NCI-H146 (cell line): ENCODE measurements around the gene TRAF5.
A peak's percentile ranks its signal among the peaks of the same experiment; 100 is the strongest.
"Not testable (repeated sequence)": the region's sequence is repeated elsewhere in the genome, so short reads cannot be mapped to it uniquely, and the experiment has no call there.

Experiments
- DNase-seq: peaks from one replicate; lab custom pipeline; 2025; lab: John Stamatoyannopoulos, UW

TRAF5 gene

DNA sequence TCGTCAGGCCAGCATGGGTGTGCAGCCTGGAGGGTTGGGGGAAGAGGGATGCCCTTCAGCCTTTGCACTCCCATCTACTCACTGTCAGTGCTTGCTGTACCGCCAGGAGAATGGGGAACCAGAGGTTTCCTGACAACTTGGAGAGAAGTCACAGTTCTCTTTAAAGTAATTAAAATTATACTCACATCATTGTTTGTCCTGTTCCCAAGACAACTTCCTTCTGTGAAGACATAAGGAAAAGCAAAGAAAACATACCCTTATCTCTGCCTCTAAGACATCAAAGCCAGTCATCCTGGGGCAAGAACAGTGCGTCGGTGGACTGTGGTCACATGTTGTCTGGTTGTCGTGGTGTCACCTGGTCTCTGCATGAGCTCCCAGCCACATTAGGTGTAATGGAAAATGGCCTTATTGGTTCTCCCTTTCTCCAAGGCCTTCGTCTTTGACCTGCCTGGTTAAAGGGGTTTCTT, 17.6 kb downstream of the TRAF5 start:
- no peak for DNase-seq

DNA sequence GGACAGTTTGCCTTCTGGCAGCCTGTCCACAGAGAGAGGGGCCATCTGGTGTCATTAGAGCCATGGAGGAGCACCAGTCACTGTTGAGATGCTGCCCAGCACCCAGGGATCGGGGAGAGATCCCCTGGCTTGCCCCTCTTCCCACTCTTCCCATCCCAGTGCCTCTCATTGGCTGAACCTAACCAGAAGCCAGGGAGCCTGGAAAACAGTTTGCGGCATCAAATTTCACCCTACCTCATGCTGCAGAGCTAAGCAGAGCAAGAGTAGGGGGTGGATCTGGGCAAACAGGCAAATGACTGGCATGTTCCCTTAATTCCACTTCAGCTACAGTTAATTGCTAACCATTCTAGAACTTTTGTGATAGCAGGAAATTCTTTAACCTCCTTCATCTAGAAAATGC, 19.1 kb downstream of the TRAF5 start:
- DNase-seq: peak; percentile 44

- peak; percentile 53 for DNase-seq
These were observed 20.6 kb downstream of the TRAF5 start for GRCh38 chr1:211347077-211347844.

GRCh38 chr1:211348547-211348946, 21.9 kb downstream of the TRAF5 start:
- peak; percentile 38 for DNase-seq

GRCh38 chr1:211349741-211350140, 23.1 kb downstream of the TRAF5 start:
- no peak for DNase-seq

DNA sequence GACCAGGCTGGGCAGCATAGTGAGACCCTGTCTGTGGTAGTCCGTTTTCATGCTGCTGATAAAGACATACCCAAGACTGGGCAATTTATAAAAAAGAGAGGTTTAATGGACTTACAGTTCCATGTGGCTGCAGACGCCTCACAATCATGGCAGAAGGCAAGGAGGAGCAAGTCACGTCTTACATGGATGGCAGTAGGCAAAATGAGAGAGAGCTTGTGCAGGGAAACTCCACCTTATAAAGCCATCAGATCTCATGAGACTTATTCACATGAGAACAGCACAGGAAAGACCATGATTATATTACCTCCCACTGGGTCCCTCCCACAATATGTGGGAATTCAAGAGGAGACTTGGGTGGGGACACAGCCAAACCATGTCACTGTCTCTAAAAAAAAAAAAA, 25.4 kb downstream of the TRAF5 start:
- not testable (repeated sequence) for DNase-seq

DNA sequence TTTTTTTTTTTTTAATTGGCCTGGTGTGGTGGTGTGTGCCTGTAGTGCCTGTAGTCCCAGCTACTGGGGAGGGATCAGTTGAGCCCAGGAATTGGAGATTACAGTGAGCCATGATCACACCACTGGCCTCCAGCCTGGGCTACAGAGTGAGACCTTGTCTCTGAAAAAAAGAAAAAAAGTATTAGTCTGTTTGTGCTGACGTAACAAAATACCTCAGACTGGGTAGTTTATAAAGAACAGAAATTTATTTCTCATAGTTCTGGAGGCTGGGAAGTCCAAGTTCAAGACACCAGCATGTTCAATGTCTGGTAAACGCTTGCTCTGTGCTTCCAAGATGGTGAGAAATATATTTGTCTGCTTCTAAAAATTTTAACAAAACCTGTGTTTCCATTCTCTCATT, 25.8 kb downstream of the TRAF5 start:
- no peak for DNase-seq

- DNase-seq: peak; percentile 56
These were observed 26.4 kb downstream of the TRAF5 start for GRCh38 chr1:211352985-211353515.

DNA sequence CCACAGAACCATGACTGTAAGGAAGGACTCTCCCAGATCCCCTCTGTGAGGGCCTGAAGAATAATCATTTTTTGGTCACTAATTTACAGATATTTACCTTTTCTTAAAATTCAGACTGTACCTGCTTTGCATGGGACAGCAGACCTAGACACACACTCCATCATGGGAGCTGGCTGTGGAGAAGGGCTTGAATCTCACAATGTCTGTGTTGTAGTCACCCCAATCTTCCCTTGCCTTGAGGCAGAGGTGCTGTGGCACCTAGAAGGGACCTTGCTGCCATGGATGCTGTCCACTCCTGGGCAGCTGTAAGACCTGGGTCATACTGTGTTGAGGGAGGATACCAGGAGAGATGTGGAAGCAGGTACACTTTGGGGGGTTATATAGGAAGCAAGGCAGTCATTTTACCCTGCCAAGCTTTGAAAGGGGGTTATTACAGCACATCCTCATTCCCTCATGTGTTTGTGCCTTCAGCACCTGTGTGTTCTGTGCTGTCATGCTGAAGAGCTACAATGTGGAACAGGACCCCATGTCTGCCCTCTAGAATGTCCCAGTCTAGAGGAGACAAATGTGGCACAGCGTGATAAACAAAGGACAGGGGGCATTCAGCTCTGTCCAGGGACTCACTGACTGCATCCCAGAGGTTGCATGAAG, 27.1 kb downstream of the TRAF5 start:
- no peak for DNase-seq

DNA sequence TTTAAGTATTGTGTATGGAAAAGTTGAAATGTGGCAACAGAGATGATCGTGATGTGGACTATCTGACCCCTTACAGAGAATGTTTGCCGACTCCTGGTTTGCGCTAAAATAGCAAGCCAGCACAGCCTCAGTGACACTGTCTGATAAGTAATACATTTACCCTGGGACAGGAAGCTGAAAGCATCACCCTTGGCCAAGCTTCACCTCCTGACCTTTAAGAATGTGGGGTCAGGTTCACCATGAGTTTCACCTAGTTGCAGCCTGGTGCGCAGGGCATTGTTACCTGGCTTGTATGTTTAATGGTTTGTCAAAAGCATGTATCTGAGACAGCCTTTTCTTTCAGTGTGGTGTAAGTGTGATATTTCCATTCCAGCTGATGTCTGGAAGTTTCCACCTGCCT, 29.2 kb downstream of the TRAF5 start:
- no peak for DNase-seq

GRCh38 chr1:211356723-211357407, 30.2 kb downstream of the TRAF5 start:
- DNase-seq: no peak

DNA sequence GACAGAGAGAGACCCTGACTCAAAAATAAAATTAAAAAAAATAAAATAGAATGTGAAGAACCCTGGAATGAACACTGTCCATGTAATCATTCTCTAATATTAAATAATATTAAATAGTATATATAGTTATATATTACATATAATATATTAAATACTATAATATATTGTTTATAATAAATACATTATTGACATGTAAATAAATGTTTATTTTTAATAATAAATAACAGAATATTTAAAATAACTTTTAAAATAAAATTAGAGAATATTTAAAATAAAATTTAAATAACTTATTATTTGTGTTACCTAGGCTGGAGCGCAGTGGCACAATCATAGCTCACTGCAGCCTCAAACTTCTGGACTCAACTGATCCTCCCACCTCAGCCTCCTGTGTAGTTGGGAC, 32.1 kb downstream of the TRAF5 start:
- no peak for DNase-seq

- no peak for DNase-seq
These were observed 33.2 kb downstream of the TRAF5 start for GRCh38 chr1:211359876-211360275.

DNA sequence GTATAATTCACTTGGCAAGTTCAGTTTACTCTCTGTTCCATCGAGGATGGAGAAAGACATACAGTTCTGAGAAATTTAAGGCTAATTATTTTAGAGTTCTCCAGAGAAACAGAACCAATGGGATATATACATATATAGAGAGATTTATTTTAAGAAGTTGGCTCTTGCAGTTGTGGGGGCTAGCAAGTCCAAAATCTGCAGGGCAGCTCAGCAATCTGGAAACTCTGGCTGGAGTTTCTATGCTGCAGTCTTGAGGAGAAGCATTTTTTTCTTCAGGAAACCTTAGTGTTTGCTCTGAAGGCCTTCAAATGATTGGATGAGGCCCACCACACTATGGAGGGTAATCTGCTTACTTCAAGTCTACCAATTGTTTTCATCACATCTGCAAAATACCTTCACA, 34.6 kb downstream of the TRAF5 start:
- no peak for DNase-seq

GRCh38 chr1:211369640-211370039, 43.0 kb downstream of the TRAF5 start:
- DNase-seq: no peak

GRCh38 chr1:211370669-211371068, 44.0 kb downstream of the TRAF5 start:
- DNase-seq: no peak

DNA sequence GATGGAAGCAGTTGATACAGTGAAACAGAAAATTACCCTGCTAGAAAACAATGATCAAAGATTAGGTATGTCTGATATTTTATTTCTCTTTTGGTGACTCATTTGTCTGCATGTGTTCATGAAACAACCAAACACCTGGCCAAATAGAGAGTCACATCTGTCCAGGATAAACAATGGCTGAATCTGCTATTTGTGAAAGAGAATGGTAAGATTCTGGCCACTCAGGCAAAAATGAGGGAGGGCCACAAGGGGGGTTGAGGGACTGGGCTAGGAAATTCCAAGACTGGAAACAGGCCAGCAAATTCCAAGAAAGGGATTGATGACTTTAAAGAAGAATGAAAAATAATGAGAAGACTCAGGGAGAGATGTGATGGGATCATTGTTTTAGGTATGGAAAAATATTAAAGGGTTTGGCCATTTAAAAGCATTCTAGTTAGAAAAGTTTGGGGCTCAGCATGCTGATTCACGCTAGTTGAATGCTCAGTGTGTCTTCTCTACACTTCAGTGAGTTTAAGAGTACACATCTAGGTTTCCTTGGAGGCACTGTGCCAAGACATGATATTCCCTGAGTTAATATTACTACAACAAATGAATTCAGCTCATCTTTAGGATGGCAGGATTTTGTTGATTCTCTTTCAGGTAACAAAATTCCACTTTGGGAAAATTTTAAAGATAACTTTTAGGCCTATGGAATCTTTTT, 44.9 kb downstream of the TRAF5 start:
- DNase-seq: peak; percentile 34

- no peak for DNase-seq
These were observed 45.8 kb downstream of the TRAF5 start for GRCh38 chr1:211372463-211372862.

DNA sequence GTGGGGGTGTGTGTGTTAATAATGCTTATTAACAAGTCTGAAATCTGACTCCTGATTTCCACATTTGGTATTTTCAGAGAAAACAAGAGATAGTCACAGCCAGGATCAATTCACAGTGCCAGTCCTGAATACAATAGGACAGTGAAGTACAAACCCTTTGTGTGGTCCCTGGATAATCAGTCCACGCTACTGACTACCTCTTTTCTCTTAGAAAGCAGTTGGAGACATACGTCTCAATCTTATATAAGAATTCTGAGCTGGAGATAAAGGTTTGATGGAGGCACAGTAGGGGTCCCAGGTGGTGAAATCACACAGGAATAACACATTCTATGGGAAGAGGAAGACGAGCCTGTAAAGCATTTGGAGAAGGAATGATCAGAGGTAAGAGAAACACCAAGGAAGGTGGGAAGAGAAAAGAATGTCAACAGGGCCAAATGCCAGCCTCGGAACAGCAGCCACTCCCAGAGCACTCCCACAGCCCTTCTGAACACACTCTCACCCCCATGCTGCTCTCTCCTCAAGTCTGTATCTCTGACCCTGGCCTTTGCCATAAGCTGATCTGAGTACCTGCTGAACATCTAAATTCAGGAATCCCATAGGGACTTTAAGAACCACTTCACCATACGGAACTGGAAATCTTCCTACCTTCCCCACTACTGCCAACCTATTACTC, 48.6 kb downstream of the TRAF5 start:
- peak; percentile 79 for DNase-seq

- DNase-seq: no peak
These were observed 49.3 kb downstream of the TRAF5 start for GRCh38 chr1:211375949-211376348.

GRCh38 chr1:211376807-211377470, 50.3 kb downstream of the TRAF5 start:
- DNase-seq: no peak
